GM18498 (cell line): ENCODE measurements around the gene MMP21.

Source experiments
- ATAC-seq: cut with Tn5 transposase; IDR thresholded peaks from one replicate; pipeline ENCODE4 v1.9.1; 2021; ENCODE audit warnings: mild to moderate bottlenecking, moderate library complexity; ENCODE audit not compliant: unreplicated experiment

The MMP21 gene

GRCh38 chr10:125775491-125776106 is at the start of gene MMP21:
TSS of gene MMP21 (minus strand) at chr10:125775821. CDS start at chr10:125775821, 0 bp downstream.
- no peak for ATAC-seq

GRCh38 chr10:125824736-125825135 is 49.1 kb upstream of the MMP21 start:
- no peak for ATAC-seq

- ATAC-seq, result no peak
Observed at GRCh38 chr10:125823663-125824251, 48.1 kb upstream of the MMP21 start.

DNA sequence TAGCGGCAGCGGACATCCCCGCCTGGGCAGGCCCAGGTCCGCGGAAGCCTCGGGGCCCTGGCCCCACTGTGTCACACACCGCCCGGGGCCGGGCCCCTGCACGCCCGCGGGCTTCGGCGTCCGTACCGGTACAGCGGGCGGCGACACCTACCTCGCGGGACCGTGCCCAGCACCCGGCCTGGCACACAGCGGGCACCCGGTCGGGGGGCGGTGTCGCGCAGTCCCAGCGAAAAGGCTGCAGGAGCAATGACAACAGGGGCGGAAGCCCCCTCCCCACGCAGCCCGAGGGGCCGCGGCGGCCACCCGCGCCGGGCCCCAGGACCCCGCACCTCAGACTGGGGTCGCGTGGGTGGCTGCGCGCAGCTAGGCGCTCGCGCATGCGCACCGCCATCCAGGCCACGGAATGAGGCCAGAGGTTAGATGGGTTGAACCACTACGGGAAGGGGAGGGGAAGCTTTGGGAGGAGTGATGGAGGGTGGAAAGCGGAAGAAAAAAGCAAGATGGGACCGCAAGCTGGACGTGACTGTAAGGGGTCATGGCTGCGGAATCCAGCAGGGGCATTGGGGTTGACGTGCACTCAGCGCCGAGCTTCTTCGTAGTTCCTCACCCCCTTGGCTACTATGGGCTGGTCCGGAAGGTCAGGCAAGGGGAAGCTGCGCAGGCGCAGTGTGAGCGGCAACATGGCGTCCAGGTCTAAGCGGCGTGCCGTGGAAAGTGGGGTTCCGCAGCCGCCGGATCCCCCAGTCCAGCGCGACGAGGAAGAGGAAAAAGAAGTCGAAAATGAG is 47.4 kb upstream of the MMP21 start, which contains the start of the genes BCCIP and UROS:
Gene BCCIP (plus strand): TSS at position 669 of the 785 bp plus-strand sequence. CDS start 12 bp downstream, at position 681.
Gene UROS (minus strand): TSS at position 381 of the 785 bp plus-strand sequence. CDS start 6,759 bp downstream, outside the sequence.
- peak; percentile 74 for ATAC-seq

DNA sequence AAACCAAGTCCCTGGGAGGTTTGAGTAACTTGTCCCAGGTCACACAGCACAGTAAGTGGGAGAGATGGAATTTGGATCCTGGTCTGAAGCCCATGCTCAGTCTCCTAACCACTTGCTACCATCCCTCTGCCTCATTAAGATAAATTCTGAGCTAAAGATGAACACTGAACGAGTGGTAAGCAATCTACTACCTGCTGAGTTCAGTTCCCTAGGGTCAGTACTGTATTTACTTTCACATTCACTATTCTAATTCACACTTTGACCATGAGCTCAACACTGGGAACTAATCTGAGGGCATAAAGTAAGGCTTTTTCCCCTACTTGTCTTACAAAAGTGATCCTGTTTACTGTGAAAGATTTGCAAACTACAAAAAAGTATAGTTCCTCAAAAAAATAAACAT is 45.1 kb upstream of the MMP21 start:
- ATAC-seq, result peak; percentile 69

DNA sequence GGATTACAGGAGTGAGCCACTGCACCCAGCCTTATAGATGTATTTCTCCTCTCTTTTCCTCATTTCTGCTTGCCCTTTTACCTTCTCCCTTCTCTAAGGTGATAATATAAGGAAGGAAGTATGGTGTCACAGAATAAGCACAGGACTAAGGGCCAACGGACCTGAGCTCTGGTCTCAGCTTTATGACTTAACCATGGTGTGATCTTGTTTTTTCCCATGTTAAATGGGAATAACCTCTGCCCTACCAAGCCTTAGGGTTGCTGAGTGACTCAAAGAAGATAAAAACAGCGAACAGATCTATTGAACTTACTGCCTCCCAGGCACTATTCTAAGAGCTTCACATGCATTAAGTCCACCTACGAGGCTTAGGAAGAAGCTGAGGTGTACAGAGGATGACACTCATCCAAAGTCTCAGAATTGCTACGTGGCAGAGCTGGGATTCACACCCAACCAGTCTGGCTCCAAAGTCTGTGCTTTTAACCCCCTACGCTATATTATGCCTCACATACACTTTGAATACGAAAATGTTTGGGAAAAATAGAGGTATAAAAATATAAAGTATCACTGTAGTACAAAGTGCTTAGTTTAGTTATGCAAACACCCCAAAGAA is 41.8 kb upstream of the MMP21 start:
- no peak for ATAC-seq

GRCh38 chr10:125816548-125816947 is 40.9 kb upstream of the MMP21 start:
- no peak for ATAC-seq

- no peak for ATAC-seq
Observed at GRCh38 chr10:125815764-125816163, 40.1 kb upstream of the MMP21 start.

DNA sequence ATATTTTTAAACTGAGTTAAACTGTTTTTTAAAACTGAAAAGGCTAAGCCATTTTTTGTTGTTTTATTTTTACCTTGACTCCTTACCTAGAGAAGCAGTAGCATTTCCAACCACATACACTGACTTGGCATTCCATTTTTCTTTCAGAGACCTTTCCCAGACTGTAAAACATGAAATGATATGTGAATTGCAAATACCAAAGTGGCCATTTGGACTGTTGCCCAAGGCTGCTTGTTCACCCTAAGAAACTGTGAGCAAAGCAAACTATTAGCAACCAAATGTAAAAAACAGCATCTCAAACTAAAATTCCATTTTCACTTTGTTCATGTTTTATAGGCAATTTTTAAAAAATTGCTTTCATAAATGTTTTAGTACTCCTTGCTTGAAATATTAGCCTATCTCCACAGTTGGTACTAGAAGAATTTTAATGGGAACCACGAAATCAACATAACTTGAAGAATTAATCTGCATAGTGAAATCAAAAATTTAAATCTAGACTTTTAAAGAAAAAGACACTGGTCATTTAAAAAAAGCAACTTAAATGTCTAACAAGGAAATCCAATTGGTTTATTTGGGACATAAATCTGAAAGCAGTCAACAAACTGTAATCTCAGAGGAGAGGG is 36.6 kb upstream of the MMP21 start:
- no peak for ATAC-seq

DNA sequence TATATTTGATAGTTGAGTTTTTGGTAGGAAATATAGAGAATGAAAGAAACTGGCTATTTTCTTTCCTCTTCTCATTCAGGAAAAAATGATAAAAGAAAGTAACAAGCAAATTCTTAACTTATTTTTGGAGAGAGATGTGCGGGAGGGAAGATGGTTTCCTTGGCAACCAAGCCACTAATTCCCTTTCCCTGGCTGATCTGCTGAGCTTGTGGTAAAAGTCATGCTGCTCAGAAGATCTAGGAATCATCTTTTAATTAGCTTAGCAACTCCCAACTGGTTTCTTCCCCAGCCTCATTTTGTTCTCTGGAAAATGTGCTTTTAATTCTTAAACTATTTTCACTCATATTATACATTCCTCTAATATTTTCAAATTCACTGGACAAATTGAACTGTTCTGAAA is 35.6 kb upstream of the MMP21 start:
- no peak for ATAC-seq

DNA sequence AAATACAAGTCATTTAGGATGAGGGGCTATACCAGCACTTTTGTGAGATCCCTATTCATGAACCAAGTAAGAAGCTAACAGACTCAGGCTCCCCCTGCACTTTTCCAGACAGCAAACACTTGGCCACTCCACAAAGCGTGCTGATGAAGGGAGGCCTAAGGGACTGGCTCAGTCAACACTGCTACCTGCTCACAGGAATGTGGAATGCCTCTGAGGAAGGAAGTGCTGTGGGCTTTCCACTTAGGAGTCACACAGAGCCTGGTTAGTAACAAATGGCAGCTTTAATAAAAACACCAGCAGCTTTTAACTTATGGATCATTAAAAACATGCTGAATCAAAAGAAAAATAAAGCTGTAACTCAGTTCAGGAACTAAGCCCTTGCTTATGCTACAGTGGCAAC is 32.4 kb upstream of the MMP21 start:
- ATAC-seq, result no peak

GRCh38 chr10:125802739-125803138 is 27.1 kb upstream of the MMP21 start:
- no peak for ATAC-seq

GRCh38 chr10:125802131-125802530 is 26.5 kb upstream of the MMP21 start:
- ATAC-seq, result no peak

DNA sequence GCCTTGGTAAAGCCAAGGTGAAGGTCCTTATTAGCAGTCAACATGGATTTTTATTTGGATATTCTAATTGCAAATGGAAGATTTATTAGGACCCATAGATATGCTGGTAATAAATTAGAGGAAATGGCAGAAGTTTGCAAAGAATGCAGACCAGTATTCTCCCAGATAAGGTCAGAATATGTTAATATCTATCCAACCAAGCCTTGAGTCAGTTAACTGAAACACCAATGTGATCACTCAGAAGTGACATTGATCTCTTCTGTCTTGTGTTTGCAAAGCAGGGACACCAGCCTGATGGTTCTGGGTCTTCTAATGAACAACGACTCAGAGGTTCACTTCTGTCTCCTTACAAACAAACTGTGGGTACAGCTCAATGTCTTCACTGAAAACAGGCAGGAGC is 26.0 kb upstream of the MMP21 start:
- no peak for ATAC-seq

GRCh38 chr10:125799451-125800182 is 24.0 kb upstream of the MMP21 start:
- no peak for ATAC-seq

- no peak for ATAC-seq
Observed at GRCh38 chr10:125797994-125798662, 22.5 kb upstream of the MMP21 start.

DNA sequence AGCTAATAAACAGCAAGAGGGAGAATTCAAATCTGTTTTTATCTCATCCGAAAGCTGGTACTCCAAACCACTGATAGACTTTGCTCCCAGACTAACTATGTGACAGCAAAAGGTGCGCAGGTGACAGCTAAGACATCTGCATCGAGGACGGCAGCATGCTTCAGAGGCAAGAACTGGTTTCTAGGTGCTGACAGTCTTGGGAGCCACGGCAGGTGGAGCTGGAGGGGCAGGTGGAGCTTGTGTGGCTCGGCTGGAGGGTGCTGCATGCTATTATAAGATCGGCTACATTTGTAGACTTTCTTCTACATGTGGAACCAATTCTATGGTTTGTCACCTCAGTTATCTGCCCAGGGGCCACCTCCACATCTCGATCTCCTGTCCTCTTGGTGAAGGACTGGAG is 21.8 kb upstream of the MMP21 start:
- no peak for ATAC-seq

DNA sequence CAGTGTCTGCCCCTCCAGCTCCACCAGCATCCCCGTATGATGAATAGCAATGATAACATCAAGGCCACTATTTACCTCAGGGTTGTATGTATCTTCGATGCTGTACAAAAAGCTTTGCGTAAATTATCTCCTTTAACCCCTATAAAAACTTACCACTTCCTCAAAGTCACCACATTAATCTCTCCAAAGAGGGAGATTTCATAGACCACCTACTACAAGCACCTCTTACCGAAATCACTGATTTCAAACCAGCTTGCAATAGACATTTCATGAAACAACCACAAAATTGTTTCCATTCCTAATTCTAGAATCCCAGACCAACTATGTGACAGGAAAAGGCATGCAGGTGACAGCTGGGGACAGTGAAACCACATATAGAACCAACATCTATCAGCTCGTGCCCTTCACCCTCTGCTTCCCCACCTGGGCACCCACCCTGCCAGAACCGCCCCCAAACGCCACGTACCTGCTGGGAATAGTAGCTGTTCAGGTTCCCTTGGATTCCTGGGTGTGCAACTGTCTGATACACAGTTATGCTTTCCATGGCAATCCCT is 20.1 kb upstream of the MMP21 start:
- ATAC-seq, result no peak

DNA sequence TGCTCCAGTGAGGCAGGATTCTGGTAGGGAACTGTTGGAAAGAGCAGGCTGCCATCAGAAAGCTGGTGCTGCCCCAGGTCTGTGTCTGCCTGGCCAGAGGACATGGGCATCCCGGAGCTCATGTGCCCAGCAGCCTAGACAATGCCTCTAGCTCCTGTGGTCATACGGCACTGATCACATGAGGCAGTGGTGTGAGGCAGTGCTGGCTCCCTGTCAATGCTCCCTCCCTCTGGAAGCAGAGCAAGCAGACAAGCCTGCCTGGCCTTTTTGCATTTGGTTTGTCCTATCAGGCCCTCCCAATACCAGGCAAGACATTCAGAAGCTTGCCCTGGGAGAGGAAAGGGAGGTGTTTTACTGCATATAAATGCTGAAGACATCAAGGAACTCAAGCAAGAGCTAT is 19.5 kb upstream of the MMP21 start:
- ATAC-seq, result no peak
